K562 (cell line): ENCODE data around the gene MRPL30. TPM values are rescaled to one million over a fixed set of nuclear protein-coding genes. Genes with fewer than 3 reads are reported as not detected.

Source experiments
- ATF3 ChIP-seq, 2 experiments: fragments of 450-650 bp in 1 of 2; sonication (generic) in 1 of 2; formaldehyde crosslinking in 1 of 2; IDR thresholded peaks in 1 of 2; conservative IDR thresholded peaks in 1 of 2; 2 replicates each; pipeline versions ENCODE4 v1.6.1 to v1.8.1; 2016 to 2023; ENCODE audit warnings: mild to moderate bottlenecking in 2 of 2, moderate library complexity in 2 of 2, inconsistent platforms in 1 of 2, missing genetic modification reagents in 1 of 2
- CEBPZ ChIP-seq: fragments of 150-350 bp; IDR thresholded peaks from 2 replicates; pipeline ENCODE4 v1.6.1; 2014; ENCODE audit warnings: low read depth, mild to moderate bottlenecking, low read length, borderline replicate concordance
- CTBP1 ChIP-seq: fragments of 450-650 bp; IDR thresholded peaks from 2 replicates; pipeline ENCODE4 v1.6.1; 2016; ENCODE audit warnings: borderline replicate concordance
- DMBX1 ChIP-seq: fragments of 250-450 bp; sonication (Bioruptor Pico); IDR thresholded peaks from 2 replicates; pipeline ENCODE4 v1.8.0; 2022; ENCODE audit warnings: inconsistent platforms, mild to moderate bottlenecking, moderate library complexity, borderline replicate concordance
- EHMT2 ChIP-seq: fragments of 450-650 bp; IDR thresholded peaks from 2 replicates; pipeline ENCODE4 v1.6.1; 2018; ENCODE audit warnings: antibody characterized with exemption
- ELK1 ChIP-seq: sonication (generic); formaldehyde crosslinking; IDR thresholded peaks from 2 replicates; pipeline ENCODE4 v1.8.1; 2022; ENCODE audit warnings: missing genetic modification reagents
- KLF6 ChIP-seq: fragments of 250-450 bp; sonication (Bioruptor Pico); IDR thresholded peaks from 2 replicates; pipeline ENCODE4 v1.4.0; 2020; ENCODE audit warnings: mild to moderate bottlenecking, moderate library complexity, borderline replicate concordance
- RAD51 ChIP-seq: fragments of 450-650 bp; IDR thresholded peaks from 2 replicates; pipeline ENCODE4 v1.7.1; 2016; ENCODE audit warnings: low read depth, mild to moderate bottlenecking, borderline replicate concordance
- RUNX1 ChIP-seq: sonication (generic); IDR thresholded peaks from 2 replicates; pipeline ENCODE4 v1.6.1; 2016; ENCODE audit warnings: antibody characterized with exemption, low read depth
- SMARCA5 ChIP-seq: fragments of 450-650 bp; IDR thresholded peaks from 2 replicates; pipeline ENCODE4 v1.6.1; 2016
- ZMIZ1 ChIP-seq, 2 experiments: fragments of 150-350 bp in 1 of 2; IDR thresholded peaks; 2 replicates each; pipeline ENCODE4 v1.6.1; 2012 to 2016; ENCODE audit warnings: low read depth in 2 of 2, low read length in 2 of 2, mild to moderate bottlenecking in 1 of 2, moderate library complexity in 1 of 2
- ZNF165 ChIP-seq: fragments of 250-450 bp; sonication (Bioruptor Pico); IDR thresholded peaks from 2 replicates; pipeline ENCODE4 v1.4.0; 2020; ENCODE audit warnings: borderline replicate concordance
- ZNF239 ChIP-seq: fragments of 250-450 bp; sonication (Bioruptor Pico); IDR thresholded peaks from 2 replicates; pipeline ENCODE4 v1.4.0; 2020; ENCODE audit warnings: mild to moderate bottlenecking
- ZNF253 ChIP-seq: fragments of 250-450 bp; sonication (Bioruptor Pico); conservative IDR thresholded peaks from 2 replicates; pipeline ENCODE4 v1.6.1; 2021; ENCODE audit warnings: mild to moderate bottlenecking
- ZNF316 ChIP-seq: fragments of 450-650 bp; IDR thresholded peaks from 2 replicates; pipeline ENCODE4 v1.6.1; 2016
- ZNF695 ChIP-seq: fragments of 450-650 bp; formaldehyde crosslinking; IDR thresholded peaks from 2 replicates; pipeline ENCODE4 v1.4.0; 2020; ENCODE audit warnings: mild to moderate bottlenecking, moderate library complexity
- polyA plus RNA-seq, 8 experiments: library from polyadenylated mRNA; depleted of rRNA in 4 of 8; stranded (reverse) in 5 of 8; unstranded in 3 of 8; fragments of >200 nt; fragmentation: Nextera tagmentation in 2 of 8; fragmentation: Illumina TruSeq in 1 of 8; extraction: Ambion mirVana in 2 of 8; extraction: Trizol in 1 of 8; gene quantifications; 2 replicates each; pipeline versions ENCODE4 v1.2.1 to v1.2.3, GENCODE V29; 2011 to 2014; ENCODE audit warnings: inconsistent platforms in 1 of 8, missing spikeins in 1 of 8
- total RNA-seq, 7 experiments: library from RNA; depleted of rRNA in 6 of 7; stranded (reverse); fragments of >200 nt in 6 of 7; fragmentation: Illumina TruSeq in 2 of 7; extraction: Trizol in 2 of 7; gene quantifications; 2 replicates each; pipeline versions ENCODE4 v1.2.1 to v1.2.3, GENCODE V29; 2011 to 2021; ENCODE audit warnings: low replicate concordance in 1 of 7

MRPL30 gene
- total and polyA plus RNA-seq, 9 of the 15 experiments (the other 6 are each of a cell fraction or from before 2014, with no cell fraction given), result 63.3 to 130 (median 87.0) TPM

DNA sequence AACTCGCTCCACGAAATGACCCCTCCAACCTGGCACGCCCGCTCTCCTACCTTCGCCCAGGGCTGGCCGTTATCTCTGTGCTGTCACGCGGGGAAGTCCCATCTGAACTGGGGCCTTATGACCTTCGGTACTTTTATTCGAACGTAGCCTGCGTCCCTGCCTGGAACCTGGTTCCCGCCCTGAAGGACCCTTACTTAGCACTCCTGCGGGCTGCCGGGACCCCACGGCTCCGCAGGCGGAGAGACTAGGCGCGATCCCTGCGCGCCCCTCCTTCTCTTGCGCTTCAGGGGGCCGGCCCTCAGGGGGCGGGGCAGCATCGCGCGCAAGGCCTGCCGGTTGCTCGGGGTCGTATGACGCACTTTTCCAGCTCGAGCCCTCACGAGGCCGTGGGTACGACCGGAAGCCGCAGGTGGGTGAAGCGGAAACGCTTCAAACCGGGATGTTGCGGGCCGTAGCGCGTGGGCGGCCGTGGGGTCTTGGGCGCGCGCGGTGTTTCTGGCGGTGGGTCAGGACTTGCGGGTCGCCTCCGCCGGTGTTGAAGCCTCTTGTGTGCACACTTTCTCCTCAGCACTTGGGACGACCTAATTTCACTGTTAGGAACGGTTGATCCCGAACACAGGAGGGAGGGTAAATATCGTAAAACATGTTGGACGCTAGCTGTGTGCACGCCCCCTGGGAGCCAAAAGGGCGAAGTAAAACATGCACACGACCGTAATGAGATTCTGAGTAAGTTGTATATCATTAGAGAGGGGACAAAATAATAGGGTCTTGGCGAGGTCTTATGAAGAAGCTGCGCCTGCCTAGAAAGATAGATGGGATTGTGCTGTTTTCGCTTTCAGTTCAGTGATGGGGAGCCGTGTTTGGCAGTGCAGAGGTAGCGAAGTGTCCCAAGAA lies 26.1 kb upstream of the MRPL30 start, which contains the start of the genes LIPT1 and TSGA10 (continued):
- TF ChIP-seq ZMIZ1 (IDR thresholded peaks at IDR 0.05; ENCODE audit: low read depth in 2 of 2, low read length in 2 of 2) (no peak), ZNF239 (CRISPR knock-in tag) (no peak), ELK1 (no peak), ZNF316 (peak; percentile 45; the same call in 1 of the 2 replicates), DMBX1 (CRISPR knock-in tag) (0 out of 2 replicates have a peak, but pooled peaks have one; percentile 15), ZNF165 (CRISPR knock-in tag) (no peak; the same call in 1 of the 2 replicates), KLF6 (CRISPR knock-in tag) (no peak), EHMT2 (no peak), RAD51 (peak; percentile 6; the same call in 1 of the 2 replicates), ATF3 (IDR thresholded peaks at IDR 0.05) (peak; percentile 45), ATF3 (CRISPR knock-in tag; conservative IDR thresholded peaks at IDR 0.05) (0 out of 2 replicates have a peak, but pooled peaks have one; percentile 57), ZNF695 (CRISPR knock-in tag) (no peak), SMARCA5 (0 out of 2 replicates have a peak, but pooled peaks have one; percentile 14), RUNX1 (no peak), CEBPZ (no peak), CTBP1 (peak; percentile 82; the same call in 1 of the 2 replicates), ZNF253 (CRISPR knock-in tag) (no peak)
